HG03354 (cell line): ENCODE results near the gene VSIG1.

ENCODE experiments used
- ATAC-seq: cut with Tn5 transposase; IDR thresholded peaks from one replicate; pipeline ENCODE4 v1.9.1; 2021; ENCODE audit warnings: mild to moderate bottlenecking; ENCODE audit not compliant: unreplicated experiment, poor library complexity, severe bottlenecking

The VSIG1 gene

DNA sequence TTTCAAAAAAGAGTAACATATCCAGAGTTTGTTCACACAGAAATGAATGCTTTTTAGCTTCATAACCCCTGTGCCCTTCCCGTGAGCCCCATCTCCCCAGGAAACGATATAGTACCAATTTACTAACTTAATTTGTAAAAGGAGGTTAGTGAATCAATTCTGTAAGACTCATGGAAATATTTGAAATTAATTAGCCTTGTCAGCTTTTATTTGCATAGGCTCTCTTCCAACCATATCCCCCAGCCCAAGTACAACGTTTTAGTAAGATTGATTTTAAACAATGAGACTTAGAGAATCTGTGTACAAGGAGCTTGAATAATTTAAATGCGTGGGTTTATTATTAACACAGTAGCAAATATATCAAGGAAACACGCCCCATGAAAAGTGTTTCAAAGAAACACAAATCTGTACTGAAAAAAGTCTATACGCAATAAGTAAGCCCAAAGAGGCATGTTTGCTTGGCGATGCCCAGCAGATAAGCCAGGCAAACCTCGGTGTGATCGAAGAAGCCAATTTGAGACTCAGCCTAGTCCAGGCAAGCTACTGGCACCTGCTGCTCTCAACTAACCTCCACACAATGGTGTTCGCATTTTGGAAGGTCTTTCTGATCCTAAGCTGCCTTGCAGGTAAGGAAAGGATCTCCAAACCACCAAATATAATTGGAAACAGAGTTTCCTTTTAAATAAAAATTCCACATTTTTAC lies at the start of gene VSIG1:
Gene VSIG1, plus strand, starts transcription at position 512 of the 703 bp plus-strand sequence. Its CDS starts 66 bp downstream, at position 578.
- ATAC-seq, result no peak

DNA sequence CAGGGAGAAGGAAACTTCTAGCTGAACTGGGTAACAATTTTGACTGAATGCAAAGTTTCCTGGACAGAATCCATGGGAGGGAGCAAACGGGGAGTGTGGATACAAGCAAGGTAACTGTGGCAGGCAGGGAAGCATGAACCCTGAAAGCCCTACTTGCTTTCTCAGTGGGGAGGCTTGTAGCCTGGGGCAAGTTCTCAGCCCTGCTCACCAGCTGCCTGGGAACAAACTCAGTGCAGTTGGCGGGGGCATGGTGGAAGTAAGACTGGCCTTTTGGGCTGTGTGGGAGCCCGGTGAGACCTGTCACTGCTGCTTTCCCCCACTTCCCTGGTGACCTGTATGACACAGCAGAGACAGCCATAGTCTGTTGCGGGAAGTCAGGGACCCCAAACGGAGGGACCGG lies 48.7 kb upstream of the VSIG1 start:
- ATAC-seq, result no peak

DNA sequence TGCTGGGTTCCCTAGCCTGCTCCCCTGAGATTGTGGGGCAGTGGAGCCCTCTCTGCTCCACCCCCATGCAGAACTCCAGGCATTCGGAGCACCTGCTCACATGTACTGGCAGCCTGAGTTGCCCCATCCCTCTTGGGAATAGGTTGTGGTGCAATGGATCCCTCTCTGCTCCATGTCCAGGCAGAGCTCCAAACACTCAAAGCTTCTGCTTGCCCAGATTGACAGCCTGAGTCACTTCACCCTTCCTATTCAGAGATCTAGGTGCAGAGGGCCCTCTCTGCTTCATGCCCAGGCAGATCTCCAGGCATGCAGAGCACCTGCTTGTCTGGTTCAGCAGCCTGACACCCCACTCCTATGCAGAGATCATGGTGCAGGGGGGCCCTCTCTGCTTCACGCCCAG lies 44.1 kb upstream of the VSIG1 start:
- peak; percentile 30 for ATAC-seq

DNA sequence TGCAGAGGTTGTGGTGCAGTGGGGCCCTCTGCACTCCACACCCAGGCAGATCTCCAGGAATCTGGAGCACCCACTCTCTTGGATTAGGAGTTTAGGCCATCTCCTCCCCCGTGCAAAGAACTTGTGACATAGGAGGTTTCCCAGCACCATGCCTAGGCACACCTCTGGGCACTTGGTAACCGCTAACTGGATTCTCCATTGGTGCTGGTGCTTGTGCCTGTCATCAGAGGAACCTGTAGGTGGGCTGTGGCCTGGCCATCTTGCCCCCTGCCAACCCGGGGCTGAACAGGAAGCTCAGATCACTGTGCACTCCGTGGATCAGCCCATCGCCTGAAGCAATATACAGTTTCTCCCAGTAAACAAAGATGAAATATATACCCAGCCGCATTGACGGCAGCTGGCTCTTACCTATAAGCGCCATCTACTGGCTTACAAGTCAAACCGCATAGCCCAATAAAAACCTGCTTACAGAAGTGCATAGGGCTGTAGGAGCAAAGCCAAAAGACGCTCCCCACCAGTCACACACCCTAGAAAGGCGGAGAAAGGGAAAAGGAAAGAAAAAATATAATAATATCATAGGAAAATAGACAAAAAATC lies 43.5 kb upstream of the VSIG1 start:
- peak; percentile 96 for ATAC-seq

DNA sequence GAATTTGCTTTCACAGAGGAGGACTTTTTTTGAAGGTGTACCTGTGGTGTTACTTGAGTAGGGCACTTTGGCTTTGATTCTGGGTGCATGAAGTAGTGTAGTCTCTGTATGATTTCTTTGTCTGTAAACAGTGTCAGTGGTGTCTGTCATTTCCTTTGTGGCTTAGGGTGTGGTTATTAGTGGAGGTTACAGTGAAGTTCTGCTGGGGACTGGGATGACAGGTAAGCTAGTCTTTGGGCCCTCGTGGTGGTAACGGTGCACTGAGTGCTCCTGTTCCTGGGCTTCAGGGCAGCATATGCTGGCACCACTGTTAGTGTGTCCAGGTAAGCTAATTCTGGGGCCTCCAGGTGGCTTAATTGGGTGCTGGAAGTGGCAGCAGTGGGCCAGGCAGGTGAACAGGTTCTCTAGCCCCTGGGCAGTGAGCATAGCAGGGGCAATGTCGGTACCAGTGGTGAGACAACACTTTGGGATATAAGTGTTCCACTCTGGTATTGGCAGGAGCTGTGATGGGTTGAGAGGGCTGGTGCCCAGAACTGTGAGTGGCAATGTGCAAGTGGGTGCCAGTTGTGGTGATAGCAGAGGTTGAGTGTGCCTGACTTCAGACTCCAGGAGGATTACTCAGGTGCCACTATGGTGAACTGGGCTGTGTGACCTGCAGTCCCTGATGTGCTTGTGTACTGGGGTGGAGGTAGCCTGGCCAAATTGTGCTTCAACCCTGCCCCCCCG lies 26.0 kb upstream of the VSIG1 start:
- no peak for ATAC-seq

DNA sequence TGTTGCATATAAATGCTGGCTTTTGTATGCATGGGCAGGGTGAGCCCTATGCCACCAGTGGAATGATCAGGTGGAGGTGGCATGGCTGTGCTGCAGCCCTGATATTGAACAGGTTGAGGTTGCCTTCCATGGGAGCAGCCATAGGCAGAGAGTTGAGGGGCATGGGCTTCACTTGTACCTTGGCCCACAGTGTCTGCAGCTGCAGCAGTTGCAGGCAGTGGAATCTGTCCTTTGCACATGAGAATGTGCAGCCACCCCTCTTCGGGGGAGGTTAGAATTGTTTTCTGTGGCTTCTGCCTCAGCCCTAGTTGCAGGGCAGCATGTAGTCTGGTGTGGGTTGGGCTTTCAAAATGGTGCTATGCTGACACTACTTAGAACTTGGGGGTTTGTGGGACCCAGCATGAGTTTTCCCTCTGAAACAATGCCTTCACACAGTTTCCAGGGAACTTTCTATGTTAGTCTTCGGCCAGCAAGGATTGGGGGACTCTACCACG lies 25.4 kb upstream of the VSIG1 start:
- no peak for ATAC-seq

DNA sequence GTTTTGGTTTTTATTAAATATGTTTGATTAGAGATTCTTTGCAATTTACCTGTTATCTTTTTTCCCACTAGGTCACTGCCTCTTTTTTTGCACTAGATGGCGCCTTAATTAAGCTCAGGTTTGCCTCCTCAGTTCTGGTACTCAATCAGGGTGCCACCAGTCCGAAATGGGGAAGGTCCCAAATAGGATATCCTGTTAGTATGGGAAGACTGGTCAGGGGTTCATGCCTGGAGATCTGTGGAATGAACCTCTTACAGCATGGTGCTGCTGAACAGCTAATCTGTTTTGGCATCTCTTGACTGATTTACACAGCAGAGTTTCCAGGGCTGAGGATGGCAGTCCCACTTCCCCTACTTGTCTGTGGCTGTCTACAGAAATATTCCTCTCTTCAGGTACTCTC lies 24.2 kb upstream of the VSIG1 start:
- peak; percentile 50 for ATAC-seq

DNA sequence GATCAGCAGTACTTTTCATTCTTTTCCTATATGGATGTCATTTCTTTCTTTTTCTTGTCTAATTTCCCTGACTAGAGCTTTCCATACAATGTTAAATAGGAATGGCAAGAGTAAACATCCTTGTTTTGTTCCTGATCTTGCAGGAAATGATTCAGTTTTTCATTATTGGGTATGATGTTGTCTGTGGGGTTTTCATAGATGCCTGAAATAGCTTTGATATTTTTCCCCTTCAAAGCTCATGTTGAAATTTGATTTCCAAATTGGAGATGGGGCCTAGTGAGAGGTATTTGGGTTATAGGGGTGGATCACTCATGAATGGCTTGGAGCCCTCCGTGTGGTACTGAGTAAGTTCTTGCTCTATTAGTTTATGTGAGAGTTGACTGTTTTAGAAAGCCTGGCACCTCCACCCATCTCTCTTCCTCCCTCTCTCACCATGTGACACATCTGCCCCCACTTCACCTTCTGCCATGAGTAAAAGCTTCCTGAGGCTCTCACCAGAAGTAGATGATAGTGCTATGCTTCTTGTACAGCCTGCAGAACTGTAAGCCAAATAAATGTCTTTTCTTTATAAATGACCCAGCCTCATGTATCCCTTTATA lies 22.3 kb upstream of the VSIG1 start:
- ATAC-seq, result no peak

DNA sequence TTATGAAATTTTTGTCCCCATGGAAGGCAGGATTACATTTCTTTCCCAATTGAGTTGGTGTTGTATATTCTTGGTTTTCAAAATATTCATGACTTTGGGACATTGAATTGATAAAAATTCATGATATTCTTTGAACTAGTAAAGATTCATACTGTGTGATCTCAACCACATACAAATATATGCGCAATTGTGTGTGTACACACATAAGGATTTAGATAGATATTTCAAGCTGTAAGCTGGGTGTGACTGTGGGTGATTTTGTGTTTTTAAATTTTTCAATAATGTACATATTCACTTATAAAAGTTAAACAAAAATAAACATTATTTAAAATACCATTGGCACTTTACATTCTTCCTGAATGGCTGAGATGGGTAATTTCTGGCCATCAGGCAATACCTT lies 19.5 kb upstream of the VSIG1 start:
- ATAC-seq, result no peak

DNA sequence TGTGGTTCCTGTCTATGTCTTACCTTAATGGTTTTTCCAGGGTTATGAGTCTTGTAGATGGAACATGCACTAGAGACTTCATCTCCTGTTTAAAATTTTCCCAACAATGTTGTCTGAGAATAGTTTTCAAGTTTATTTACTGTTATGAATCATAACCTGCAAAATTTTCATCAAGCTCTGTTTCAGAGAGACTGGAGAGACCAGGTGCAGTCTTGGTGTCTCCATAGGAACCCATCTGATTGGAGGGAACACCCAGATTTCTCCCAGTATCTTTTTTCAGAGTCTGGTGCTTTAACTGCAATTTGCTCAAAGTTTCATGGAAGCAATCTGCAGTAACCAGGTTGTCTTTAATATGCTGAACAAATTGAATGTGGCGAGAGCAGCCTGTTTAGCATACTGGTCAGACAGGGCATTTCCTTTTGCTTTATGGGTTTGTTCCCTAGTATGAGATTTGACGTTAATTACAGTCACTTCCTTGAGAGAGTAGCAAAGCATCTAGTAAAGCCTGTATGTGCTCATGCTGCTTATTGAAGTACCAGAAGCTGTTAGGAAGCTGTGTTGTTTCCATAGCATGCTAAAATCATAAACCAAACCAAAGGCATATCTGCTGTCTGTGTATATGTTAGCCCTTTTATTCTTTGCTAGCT lies 18.8 kb upstream of the VSIG1 start:
- ATAC-seq, result no peak

DNA sequence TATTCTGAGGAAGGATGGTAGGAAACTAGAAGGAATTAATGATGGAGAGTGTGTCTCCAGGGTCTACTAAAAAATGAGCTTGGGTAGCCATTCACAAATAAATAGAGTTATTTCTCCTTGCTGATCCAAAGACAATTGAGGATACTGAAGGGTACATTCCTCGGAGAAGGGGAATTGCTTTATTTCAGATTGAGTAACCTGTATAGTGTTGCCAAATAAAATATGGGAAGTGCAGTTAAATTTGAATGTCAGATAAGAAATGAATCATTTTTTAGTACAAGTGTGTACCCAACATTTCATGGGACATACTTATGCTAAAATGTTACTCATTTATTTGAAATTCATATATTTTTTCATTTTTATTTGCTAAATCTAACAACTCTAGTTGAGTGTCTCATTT lies 16.0 kb upstream of the VSIG1 start:
- no peak for ATAC-seq

DNA sequence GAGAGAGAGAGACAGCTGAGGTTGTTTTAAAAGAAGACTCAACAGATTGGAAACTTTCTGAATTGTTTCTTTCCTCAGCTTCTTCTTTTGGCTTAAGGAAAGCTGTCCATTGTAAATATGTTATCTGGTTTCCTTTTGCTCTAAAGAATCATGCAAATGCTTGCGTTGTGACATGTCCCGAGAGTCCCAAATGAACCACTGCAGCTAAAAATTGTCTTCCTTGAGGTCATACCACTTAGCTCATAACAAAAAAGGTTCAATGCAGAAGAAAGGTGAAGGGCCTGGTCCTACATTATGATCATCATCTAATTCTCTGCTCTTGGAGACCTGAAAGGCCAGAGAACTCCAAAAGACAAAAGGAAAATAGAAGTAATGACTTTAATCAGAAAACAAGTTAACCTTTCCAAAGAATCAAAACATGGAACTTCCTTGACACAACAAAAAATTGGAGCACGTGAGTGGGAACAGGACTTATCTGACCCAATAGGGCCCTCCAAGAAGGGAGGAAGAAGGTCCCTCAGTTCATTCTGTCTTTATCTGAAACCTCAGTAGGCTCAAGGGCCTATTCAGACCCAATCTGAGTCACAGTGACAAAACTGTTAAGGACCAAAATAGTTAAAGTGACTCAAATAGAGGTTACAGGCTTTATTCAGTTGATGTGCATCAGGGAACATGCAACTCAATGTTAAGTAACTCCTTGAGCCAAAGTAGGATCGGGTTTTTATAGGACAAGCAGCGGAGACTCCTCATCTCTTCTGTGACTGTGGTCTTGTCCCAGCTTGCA lies 14.7 kb upstream of the VSIG1 start:
- peak; percentile 56 for ATAC-seq

DNA sequence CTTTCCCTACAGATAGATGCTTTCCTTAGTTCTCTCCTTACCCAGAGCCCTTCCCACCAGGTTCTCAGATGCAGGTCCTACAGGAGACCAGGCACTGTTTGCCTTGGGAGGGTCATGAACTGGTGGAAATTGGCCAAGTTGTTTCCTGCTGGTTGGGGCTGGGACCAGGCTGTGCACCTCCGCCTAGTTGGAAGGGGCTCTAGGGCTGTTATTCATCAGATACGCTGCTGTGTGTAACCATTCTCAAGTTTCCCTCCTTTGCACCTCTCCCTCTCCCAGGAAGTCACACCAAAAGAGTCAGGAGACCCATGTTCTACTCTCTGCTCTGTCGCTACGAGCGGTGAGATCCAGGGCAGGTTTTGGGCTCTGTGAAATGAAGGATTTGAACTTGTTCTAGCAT lies 11.9 kb upstream of the VSIG1 start:
- ATAC-seq, result no peak

DNA sequence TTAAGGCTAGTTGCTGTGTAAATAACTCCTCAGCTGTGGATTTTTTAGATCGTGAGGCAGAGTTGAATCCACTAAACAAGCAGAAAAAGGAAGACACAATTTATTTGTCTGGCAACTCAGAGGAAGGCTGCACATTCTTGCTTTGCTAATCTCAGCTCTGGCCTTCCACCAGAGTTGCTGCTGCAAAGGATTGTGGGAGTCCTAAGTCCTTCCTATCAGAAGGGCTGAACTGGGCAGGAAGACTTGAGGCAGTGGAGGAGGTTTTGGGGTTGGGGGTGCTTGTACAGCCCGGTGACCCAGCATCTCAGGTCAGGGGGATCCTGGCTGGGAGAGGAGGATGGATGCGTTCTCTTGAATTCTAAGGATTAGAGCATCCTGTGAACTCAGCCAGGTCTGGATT lies 11.0 kb upstream of the VSIG1 start:
- no peak for ATAC-seq

DNA sequence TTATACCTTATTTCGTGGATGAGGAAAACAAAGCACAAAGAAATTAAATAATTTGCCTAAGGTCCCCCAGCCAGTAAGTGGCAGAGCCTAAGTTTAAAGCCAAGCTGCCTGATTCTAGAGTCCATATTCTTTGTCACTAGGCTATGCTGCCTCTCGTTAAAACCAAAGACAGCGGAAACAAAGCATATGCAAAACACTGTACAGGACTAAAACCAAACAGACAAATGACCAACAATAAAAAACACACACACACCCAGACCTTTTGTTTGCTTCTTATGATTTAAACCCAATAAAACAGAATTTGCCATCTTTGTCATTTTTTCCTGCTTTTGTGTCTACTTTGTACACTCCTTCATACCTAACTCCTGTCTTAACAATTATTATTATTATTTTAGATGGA lies 10.1 kb upstream of the VSIG1 start:
- ATAC-seq, result no peak

DNA sequence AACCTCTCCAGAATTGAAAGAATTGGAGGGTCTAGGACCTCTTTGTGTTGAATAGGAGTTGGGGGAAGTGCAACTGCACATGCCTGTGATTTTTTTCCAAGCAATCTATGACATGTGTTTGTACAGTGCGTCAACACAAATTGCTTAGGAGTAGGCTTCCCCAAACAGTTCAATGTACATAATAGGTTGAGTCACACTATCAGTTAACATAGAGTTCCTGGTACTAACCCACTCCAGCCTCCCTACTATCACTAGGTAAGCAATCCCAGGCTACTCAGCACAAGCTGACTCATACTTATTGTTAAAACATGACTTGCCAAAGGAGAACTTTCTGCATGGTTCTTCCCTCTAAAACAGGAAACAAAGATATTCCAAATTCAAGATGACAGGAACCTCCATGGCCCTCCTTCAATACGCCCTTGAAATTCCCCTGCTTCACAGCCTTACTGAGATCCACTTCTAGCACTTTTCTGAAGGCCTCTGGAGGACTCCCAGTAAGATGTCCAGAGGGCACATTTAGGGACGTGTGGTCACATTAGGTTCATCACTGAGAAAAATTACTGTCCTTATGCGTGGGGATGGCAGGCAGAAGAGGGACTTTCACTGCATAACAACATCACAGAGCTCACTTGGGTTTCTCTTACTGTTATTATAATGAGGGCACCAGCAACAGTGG lies 8.4 kb upstream of the VSIG1 start:
- no peak for ATAC-seq

DNA sequence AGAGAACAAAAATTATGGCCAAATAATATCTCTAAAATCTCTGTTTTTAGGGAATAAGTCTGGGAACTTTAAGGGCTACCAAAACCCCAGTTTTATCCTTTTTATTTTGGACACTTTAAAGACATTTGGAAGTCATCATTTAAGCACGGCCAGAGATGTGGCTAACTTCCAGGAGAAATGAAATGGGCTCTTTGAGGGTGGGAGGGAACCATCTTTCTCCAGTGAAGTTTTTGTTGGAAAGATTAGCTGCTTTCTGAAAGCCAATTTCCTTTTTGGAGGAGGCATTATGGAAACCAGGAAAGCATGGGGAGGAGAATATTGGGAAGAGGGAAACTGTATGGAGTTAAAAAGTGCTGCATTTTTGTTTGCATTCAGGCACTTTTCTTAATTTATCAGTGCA lies 4.8 kb downstream of the VSIG1 start:
- ATAC-seq, result no peak

DNA sequence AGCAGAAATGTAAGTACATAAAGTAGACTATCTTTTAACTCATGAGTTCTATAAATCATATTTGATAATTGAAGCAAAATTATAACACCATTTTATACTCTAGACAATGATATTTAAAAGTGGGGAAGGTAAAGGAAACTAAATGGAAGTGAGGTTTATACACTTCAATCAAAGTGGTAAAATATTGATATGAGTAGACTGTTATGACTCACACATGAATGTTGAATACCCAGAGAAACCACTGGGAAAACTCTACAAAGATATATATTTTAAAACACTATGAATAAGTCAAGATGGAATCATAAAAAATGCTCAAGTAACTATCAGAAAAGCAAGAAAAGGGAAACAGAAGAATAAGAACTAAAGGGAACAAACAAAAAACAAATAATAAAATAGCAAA lies 8.4 kb downstream of the VSIG1 start:
- ATAC-seq, result no peak

DNA sequence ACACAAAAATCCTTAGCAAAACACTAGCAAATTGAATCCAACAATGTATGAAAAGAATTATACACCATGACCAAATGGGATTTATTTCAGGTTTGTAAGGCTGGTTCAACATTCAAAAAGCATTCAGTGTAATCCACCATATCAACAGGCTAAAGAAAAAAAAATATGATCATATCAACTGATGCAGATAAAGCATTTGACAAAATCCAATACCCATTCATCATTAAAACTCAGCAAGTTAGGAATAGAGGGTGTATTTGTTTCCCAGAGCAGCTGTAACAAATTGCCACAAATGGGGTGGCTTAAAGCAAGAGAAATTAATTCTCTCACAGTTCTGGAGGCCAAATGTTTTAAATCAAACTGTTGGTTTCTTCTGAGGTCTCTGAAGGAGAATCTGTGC lies 10.7 kb downstream of the VSIG1 start:
- ATAC-seq, result no peak
